ENCODE results near the gene CRB1. TPM values are rescaled to one million over a fixed set of nuclear protein-coding genes. Genes with fewer than 3 reads are reported as not detected.

Gene CRB1
- total RNA-seq, 3 donors from 2014 or later, result 0.33 to 1.0 (median 0.48) TPM

GRCh38 chr1:197374428-197374827 lies 106.4 kb downstream of the CRB1 start:
- Histone ChIP-seq H3K9me3 (no peaks in the 10 kb centered on the region), H3K4me3 (no peak overlapping the region), H3K36me3 (no peaks in the 10 kb centered on the region), H3K4me1 (no peaks in the 10 kb centered on the region), H3K27me3 (no peaks in the 10 kb centered on the region), H3K27ac (no peak overlapping the region)
- no peak for DNase-seq (ENCODE audit: low spot score in 2 of 2)
- TF ChIP-seq POLR2AphosphoS5 (IDR thresholded peaks at IDR 0.05) (no peak), POLR2A (IDR thresholded peaks at IDR 0.05) (no peak), CTCF (IDR thresholded peaks at IDR 0.05) (no peak)
- intact Hi-C loops (cut with DNase I; ENCODE audit: low total_unique reads), result no loop called here

GRCh38 chr1:197384471-197384870 lies 116.4 kb downstream of the CRB1 start:
- H3K27me3 ChIP-seq, result no peaks in the 10 kb centered on the region
- H3K36me3 ChIP-seq, result no peaks in the 10 kb centered on the region
- no peak overlapping the region for H3K4me3 ChIP-seq
- DNase-seq (ENCODE audit: low spot score in 2 of 2), result no peak
- TF ChIP-seq POLR2A (IDR thresholded peaks at IDR 0.05) (no peak), CTCF (IDR thresholded peaks at IDR 0.05) (no peak), POLR2AphosphoS5 (IDR thresholded peaks at IDR 0.05) (no peak)
- H3K27ac ChIP-seq, result no peak overlapping the region
- H3K4me1 ChIP-seq, result no peaks in the 10 kb centered on the region
- intact Hi-C loops (cut with DNase I; ENCODE audit: low total_unique reads), result no loop called here
- H3K9me3 ChIP-seq, result no peaks in the 10 kb centered on the region

- no peaks in the 10 kb centered on the region for H3K9me3 ChIP-seq
- H3K27me3 ChIP-seq, result no peaks in the 10 kb centered on the region
- no peak for DNase-seq (ENCODE audit: low spot score in 2 of 2)
- no peak overlapping the region for H3K27ac ChIP-seq
- no peaks in the 10 kb centered on the region for H3K4me1 ChIP-seq
- TF ChIP-seq POLR2AphosphoS5 (IDR thresholded peaks at IDR 0.05), result no peak
- TF ChIP-seq CTCF (IDR thresholded peaks at IDR 0.05), result no peak
- no peak for TF ChIP-seq POLR2A (IDR thresholded peaks at IDR 0.05)
- intact Hi-C loops (cut with DNase I; ENCODE audit: low total_unique reads), result no loop called here
- no peaks in the 10 kb centered on the region for H3K36me3 ChIP-seq
- no peak overlapping the region for H3K4me3 ChIP-seq
Observed at GRCh38 chr1:197388801-197389200, 120.7 kb downstream of the CRB1 start.

- H3K4me3 ChIP-seq, result no peak overlapping the region
- TF ChIP-seq POLR2AphosphoS5 (IDR thresholded peaks at IDR 0.05) (no peak), CTCF (IDR thresholded peaks at IDR 0.05) (no peak), POLR2A (IDR thresholded peaks at IDR 0.05) (no peak)
- no peaks in the 10 kb centered on the region for H3K9me3 ChIP-seq
- H3K4me1 ChIP-seq, result no peaks in the 10 kb centered on the region
- H3K36me3 ChIP-seq, result no peaks in the 10 kb centered on the region
- H3K27me3 ChIP-seq, result no peaks in the 10 kb centered on the region
- no peak overlapping the region for H3K27ac ChIP-seq
- DNase-seq (ENCODE audit: low spot score in 2 of 2), result no peak
- intact Hi-C loops (cut with DNase I; ENCODE audit: low total_unique reads), result no loop called here
Observed at GRCh38 chr1:197390856-197391255, 122.8 kb downstream of the CRB1 start.

- TF ChIP-seq POLR2AphosphoS5 (IDR thresholded peaks at IDR 0.05) (no peak), CTCF (IDR thresholded peaks at IDR 0.05) (no peak), POLR2A (IDR thresholded peaks at IDR 0.05) (no peak)
- no peaks in the 10 kb centered on the region for H3K9me3 ChIP-seq
- H3K4me1 ChIP-seq, result no peaks in the 10 kb centered on the region
- intact Hi-C loops (cut with DNase I; ENCODE audit: low total_unique reads), result no loop called here
- no peak overlapping the region for H3K4me3 ChIP-seq
- no peaks in the 10 kb centered on the region for H3K36me3 ChIP-seq
- H3K27ac ChIP-seq, result no peak overlapping the region
- DNase-seq (ENCODE audit: low spot score in 2 of 2), result no peak
- H3K27me3 ChIP-seq, result no peaks in the 10 kb centered on the region
Observed at GRCh38 chr1:197391303-197392226, 123.5 kb downstream of the CRB1 start.

Measured in breast epithelium (tissue), 4 donors.